GM10847 (cell line): ENCODE data around the gene FBXW8.

Experiments
- POLR2A ChIP-seq: IDR thresholded peaks from 2 replicates; pipeline ENCODE4 v1.6.1; 2011; ENCODE audit not compliant: insufficient read length; ENCODE audit errors: extremely low read depth

FBXW8 gene

GRCh38 chr12:117037289-117038022 is 126.7 kb downstream of the FBXW8 start:
- no peak for TF ChIP-seq POLR2A

- no peak for TF ChIP-seq POLR2A
Measured at GRCh38 chr12:117038023-117038680, 127.4 kb downstream of the FBXW8 start.

GRCh38 chr12:117038919-117039318 is 128.2 kb downstream of the FBXW8 start:
- no peak for TF ChIP-seq POLR2A

GRCh38 chr12:117039891-117040309 is 129.2 kb downstream of the FBXW8 start:
- no peak for TF ChIP-seq POLR2A

GRCh38 chr12:117040496-117040895 is 129.7 kb downstream of the FBXW8 start:
- no peak for TF ChIP-seq POLR2A

- TF ChIP-seq POLR2A: no peak
Measured at GRCh38 chr12:117041798-117042170, 131.0 kb downstream of the FBXW8 start.

- no peak for TF ChIP-seq POLR2A
Measured at GRCh38 chr12:117042171-117042842, 131.6 kb downstream of the FBXW8 start.

- no peak for TF ChIP-seq POLR2A
Measured at GRCh38 chr12:117042862-117043261, 132.1 kb downstream of the FBXW8 start.

- no peak for TF ChIP-seq POLR2A
Measured at GRCh38 chr12:117044311-117044710, 133.6 kb downstream of the FBXW8 start.

- TF ChIP-seq POLR2A: no peak
Measured at GRCh38 chr12:117044790-117045159, 134.0 kb downstream of the FBXW8 start.

- TF ChIP-seq POLR2A: no peak
Measured at GRCh38 chr12:117045160-117046010, 134.6 kb downstream of the FBXW8 start.

- no peak for TF ChIP-seq POLR2A
Measured at GRCh38 chr12:117046011-117046369, 135.2 kb downstream of the FBXW8 start.

- no peak for TF ChIP-seq POLR2A
Measured at GRCh38 chr12:117046425-117046824, 135.7 kb downstream of the FBXW8 start.

- no peak for TF ChIP-seq POLR2A
Measured at GRCh38 chr12:117046861-117047530, 136.2 kb downstream of the FBXW8 start.

GRCh38 chr12:117047810-117048584 is 137.2 kb downstream of the FBXW8 start:
- TF ChIP-seq POLR2A: no peak

- no peak for TF ChIP-seq POLR2A
Measured at GRCh38 chr12:117048585-117048904, 137.8 kb downstream of the FBXW8 start.
